AG10803 (cell line): ENCODE measurements around the gene PHB1.
"Not testable (repeated sequence)": the region's sequence is repeated elsewhere in the genome, so short reads cannot be mapped to it uniquely, and the experiment has no call there.

Experiments
- DNase-seq: peaks from one replicate; pipeline ENCODE4 v3.0.0; 2010; ENCODE audit warnings: low read depth
- H3K4me3 ChIP-seq: 2 replicates; pipeline ENCODE4 v1.5.1; 2011; ENCODE audit warnings: mild to moderate bottlenecking, low read length, control low read depth
- TF ChIP-seq, protein P1 (sequence below): conservative IDR thresholded peaks from 2 replicates; pipeline ENCODE4 v1.5.1; 2011; ENCODE audit warnings: mild to moderate bottlenecking, low read length, control low read depth, inconsistent platforms

Gene PHB1

DNA sequence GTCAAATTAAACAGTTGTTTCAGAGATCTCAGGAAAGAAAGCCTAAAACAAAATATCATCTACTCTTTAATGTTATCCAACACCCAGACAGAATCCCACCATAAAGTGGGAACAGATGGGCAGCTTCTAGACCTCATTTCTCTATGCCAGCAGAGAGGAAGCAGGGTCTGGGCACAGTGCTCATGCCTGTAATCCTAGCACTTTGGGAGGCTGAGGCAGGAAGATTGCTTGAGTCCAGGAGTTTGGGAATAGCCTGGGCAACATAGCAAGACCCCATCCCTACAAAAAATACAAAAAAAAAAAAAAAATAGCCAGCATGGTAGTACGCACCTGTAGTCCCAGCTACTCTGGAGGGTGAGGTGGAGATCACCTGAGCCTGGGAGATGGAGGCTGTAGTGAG, 39.1 kb downstream of the PHB1 start:
- H3K4me3 ChIP-seq: no peak overlapping the region
- DNase-seq: no peak
- TF ChIP-seq, protein P1, sequence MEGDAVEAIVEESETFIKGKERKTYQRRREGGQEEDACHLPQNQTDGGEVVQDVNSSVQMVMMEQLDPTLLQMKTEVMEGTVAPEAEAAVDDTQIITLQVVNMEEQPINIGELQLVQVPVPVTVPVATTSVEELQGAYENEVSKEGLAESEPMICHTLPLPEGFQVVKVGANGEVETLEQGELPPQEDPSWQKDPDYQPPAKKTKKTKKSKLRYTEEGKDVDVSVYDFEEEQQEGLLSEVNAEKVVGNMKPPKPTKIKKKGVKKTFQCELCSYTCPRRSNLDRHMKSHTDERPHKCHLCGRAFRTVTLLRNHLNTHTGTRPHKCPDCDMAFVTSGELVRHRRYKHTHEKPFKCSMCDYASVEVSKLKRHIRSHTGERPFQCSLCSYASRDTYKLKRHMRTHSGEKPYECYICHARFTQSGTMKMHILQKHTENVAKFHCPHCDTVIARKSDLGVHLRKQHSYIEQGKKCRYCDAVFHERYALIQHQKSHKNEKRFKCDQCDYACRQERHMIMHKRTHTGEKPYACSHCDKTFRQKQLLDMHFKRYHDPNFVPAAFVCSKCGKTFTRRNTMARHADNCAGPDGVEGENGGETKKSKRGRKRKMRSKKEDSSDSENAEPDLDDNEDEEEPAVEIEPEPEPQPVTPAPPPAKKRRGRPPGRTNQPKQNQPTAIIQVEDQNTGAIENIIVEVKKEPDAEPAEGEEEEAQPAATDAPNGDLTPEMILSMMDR: no peak

DNA sequence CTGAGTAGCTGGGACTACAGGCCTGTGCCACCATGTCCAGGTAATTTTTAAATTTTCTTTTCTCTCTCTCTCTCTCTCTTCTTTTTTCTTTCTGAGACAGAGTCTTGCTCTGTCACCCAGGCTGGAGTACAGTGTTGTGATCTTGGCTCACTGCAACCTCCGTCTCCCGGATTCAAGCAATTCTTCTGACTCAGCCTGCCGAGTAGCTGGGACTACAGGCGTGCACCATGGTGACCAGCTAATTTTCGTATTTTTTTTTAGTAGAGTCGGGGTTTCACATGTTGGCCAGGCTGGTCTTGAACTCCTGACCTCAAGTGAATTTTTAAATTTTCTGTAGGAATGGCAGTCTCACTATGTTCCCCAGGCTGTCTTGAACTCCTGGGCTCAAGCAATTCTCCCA, 41.6 kb downstream of the PHB1 start:
- TF ChIP-seq, protein P1: no peak
- no peak for DNase-seq
- H3K4me3 ChIP-seq: no peak overlapping the region

DNA sequence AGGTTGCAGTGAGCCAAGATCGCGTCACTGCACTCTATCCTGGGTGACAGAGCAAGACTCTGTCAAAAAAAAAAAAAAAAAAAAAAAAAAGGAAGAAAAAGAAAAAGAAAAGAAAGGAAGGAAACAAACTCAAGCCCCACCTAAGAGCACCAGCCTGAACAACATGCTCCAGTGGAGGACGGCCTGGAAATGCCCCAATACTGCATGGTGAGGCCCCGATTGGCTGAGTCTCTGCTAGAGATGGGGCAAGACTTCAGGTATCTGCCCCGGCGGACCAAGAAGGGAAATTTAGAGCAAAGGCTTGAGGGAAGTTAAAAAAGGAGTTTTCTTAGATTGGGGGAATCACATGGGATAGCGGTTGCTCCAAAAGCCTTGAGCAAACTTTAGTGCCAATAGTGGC, 42.3 kb downstream of the PHB1 start:
- TF ChIP-seq, protein P1: no peak
- no peak overlapping the region for H3K4me3 ChIP-seq
- DNase-seq: no peak

DNA sequence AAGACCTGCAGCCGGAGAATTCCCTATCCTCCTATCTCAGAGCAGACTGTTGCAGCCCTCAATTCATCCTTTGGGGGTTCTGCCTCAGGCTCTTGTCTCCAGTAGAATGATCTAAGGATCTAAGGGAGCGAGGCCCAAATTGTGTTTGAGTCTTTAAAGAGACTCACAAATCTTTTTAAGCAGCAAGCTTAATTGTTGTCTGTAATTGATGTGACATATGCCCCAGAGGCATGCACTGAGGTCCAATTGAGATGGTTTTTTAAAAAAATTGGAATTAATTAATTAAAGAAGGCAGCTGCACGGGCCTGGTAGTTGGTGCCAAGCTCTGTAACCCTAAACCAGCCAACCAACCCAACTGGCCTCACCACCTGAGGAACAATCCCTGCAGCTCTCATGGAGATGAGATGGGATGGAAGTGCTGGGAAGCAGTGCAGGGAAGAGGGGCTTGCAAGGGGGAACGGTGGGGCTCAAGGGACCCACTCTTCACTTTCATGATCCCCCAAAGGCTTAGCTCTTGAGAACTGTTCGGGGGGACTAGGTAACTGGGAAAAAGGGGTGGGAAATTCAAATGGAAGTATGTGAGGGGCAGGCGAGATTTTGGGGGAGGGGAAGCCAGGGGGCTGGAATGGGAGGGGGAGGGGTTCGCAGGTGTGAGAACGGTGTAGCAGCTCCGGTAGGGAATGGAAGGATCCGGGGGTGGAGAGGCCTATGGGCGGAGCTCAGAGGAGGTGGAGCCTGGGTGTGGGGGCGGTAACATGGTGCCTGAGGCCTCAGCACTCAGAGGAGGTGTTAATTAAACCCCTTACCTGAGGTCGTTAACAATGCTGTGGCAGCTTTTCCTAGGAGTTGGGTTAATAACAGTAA, 43.5 kb downstream of the PHB1 start:
- TF ChIP-seq, protein P1: no peak
- H3K4me3 ChIP-seq: no peak overlapping the region
- no peak for DNase-seq

DNA sequence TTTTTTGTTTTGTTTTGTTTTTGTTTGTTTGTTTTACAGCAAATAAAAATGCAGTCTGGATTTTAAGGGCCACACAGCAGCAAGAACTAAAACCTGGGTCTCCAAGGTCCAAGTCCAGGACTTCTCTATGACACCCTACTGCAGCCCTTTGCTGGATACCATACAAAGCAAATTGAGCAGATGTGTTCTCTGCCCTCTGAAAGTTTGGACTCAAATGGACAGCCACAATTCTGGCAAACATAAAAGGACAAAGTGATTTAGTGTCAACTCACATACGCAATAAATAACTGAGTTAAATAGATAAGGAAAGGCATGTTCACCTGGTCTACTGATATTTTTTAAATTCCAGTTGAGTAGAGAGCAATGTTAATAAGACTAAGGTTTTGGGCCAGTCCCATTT, 44.9 kb downstream of the PHB1 start:
- TF ChIP-seq, protein P1: no peak

DNA sequence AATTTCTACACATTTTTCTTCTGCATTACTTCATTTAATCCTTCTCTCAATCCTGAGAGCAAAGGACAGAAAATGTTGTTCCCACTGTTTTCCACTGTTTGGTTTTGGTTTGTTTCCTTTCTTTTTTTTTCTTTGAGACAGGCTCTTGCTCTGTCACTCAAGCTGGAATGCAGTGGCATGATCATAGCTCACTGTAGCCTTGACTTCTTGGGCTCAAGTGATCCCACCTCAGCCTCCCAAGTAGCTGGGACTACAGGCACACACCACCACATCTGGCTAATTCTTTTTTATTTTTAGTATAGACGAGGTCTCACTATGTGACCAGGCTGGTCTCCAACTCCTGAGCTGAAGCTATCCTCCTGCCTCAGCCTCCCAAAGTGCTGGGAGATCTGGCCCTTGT, 45.6 kb downstream of the PHB1 start:
- no peak for DNase-seq
- TF ChIP-seq, protein P1: no peak
- H3K4me3 ChIP-seq: no peak overlapping the region

More for the DNA sequence above, 44.9 kb downstream of the PHB1 start:
- H3K4me3 ChIP-seq: no peak overlapping the region
- DNase-seq: no peak

DNA sequence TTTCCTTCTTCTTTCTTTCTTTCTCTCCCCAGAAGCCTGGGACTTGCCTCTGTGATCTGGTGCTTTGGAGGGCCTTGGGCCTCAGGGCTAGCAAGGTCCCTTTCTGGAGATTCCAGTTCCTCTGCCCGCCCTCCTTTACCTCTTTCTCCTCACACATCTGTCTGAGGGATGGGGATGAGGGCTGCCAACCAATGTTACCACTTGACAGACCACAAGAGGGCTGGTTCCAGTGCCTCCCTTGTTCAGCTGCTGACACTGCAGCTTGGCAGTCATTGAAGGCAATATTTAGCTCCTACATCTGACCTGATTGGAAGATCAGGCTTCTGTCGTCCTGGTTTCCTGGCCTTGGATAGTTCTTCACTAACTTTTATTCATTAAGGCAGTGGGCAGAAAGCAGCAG, 49.0 kb downstream of the PHB1 start:
- peak; percentile 33 for DNase-seq
- TF ChIP-seq, protein P1: peak; percentile 33
- H3K4me3 ChIP-seq: no peak overlapping the region

DNA sequence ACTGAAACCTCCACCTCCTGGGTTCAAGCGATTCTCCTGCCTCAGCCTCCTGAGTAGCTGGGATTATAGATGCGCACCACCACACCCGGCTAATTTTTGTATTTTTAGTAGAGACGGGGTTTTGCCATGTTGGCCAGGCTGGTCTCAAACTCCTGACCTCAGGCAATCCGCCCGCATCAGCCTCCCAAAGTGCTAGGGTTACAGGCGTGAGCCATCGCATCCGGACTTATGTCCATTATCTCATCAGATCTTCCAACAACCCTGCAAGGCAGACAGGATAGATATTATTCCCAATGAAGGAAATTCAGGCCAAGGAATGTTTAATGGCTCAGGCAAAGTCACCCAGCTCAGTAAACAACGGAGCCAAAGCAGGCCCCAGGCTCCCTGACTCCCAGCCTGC, 49.6 kb downstream of the PHB1 start:
- DNase-seq, H3K4me3 ChIP-seq: not testable (repeated sequence)
